Stimulated activated naive B cell treated with anti-CD40 and anti-IgM and Interleukin-4, amounts not matched to agents 10 μg/mL and 1 μg/mL and 100 μg/mL, for 72 hours (primary cell): ENCODE measurements around the gene BPHL.
A peak's percentile ranks its signal among the peaks of the same experiment; 100 is the strongest.
"Not testable (repeated sequence)": the region's sequence is repeated elsewhere in the genome, so short reads cannot be mapped to it uniquely, and the experiment has no call there.

Experiments used
- ATAC-seq, 2 donors: fragments of 150-1000 bp; cut with Tn5 transposase; replicated peaks; 2 replicates each; pipeline ENCODE4 v1.10.0; 2021; ENCODE audit warnings: moderate library complexity in 1 of 2
- DNase-seq: peaks from one replicate; pipeline ENCODE4 v3.0.0; 2021
- H3K27ac Mint-ChIP-seq: one replicate; pipeline ENCODE4 v1.8.0; 2022; ENCODE audit warnings: mild to moderate bottlenecking, mixed read lengths
- H3K27me3 Mint-ChIP-seq, 2 donors: one replicate each; pipeline ENCODE4 v1.8.0; 2022; ENCODE audit warnings: mixed read lengths in 2 of 2
- H3K36me3 Mint-ChIP-seq, 2 donors: one replicate each; pipeline ENCODE4 v1.8.0; 2022; ENCODE audit warnings: mixed read lengths in 2 of 2, mild to moderate bottlenecking in 1 of 2
- H3K4me1 Mint-ChIP-seq, 2 donors: one replicate each; pipeline ENCODE4 v1.8.0; 2022; ENCODE audit warnings: mixed read lengths in 2 of 2, mild to moderate bottlenecking in 1 of 2
- H3K4me3 Mint-ChIP-seq, 2 donors: one replicate each; pipeline ENCODE4 v1.8.0; 2022; ENCODE audit warnings: mild to moderate bottlenecking in 2 of 2, mixed read lengths in 2 of 2, moderate library complexity in 1 of 2
- H3K9me3 Mint-ChIP-seq, 2 donors: one replicate each; pipeline ENCODE4 v1.8.0; 2022; ENCODE audit warnings: mixed read lengths in 2 of 2, mild to moderate bottlenecking in 1 of 2

The BPHL gene

GRCh38 chr6:3135668-3136291 is 17.3 kb downstream of the BPHL start:
- Mint-ChIP-seq H3K4me1 (peaks cover 13 to 16% of the 10 kb centered on the region in 2 donors), H3K27me3 (no peaks in the 10 kb centered on the region), H3K27ac (no peak overlapping the region), H3K9me3 (no peaks in the 10 kb centered on the region), H3K36me3 (peaks cover 29 to 68% of the 10 kb centered on the region in 2 donors), H3K4me3 (no peak overlapping the region)
- DNase-seq (no peak), ATAC-seq (no peak)

- no peak for DNase-seq
- H3K27ac Mint-ChIP-seq, result no peak overlapping the region
- no peaks in the 10 kb centered on the region for H3K27me3 Mint-ChIP-seq
- H3K9me3 Mint-ChIP-seq, result no peaks in the 10 kb centered on the region
- peaks cover 29 to 66% of the 10 kb centered on the region in 2 donors for H3K36me3 Mint-ChIP-seq
- ATAC-seq, result no peak
- H3K4me1 Mint-ChIP-seq, result peaks cover 13 to 16% of the 10 kb centered on the region in 2 donors
- no peak overlapping the region for H3K4me3 Mint-ChIP-seq
These were observed 17.9 kb downstream of the BPHL start for GRCh38 chr6:3136292-3137011.

GRCh38 chr6:3137057-3137777 is 18.7 kb downstream of the BPHL start:
- no peak overlapping the region for H3K27ac Mint-ChIP-seq
- DNase-seq (no peak), ATAC-seq (no peak)
- no peaks in the 10 kb centered on the region for H3K27me3 Mint-ChIP-seq
- peaks cover 13 to 15% of the 10 kb centered on the region in 2 donors for H3K4me1 Mint-ChIP-seq
- no peak overlapping the region for H3K4me3 Mint-ChIP-seq
- no peaks in the 10 kb centered on the region for H3K9me3 Mint-ChIP-seq
- peaks cover 26 to 58% of the 10 kb centered on the region in 2 donors for H3K36me3 Mint-ChIP-seq

- H3K27me3 Mint-ChIP-seq, ATAC-seq, H3K9me3 Mint-ChIP-seq, DNase-seq, H3K4me3 Mint-ChIP-seq, H3K27ac Mint-ChIP-seq: not testable (repeated sequence)
- H3K36me3 Mint-ChIP-seq, result peaks cover 26 to 53% of the 10 kb centered on the region in 2 donors
- peaks cover 13% of the 10 kb centered on the region in 2 donors for H3K4me1 Mint-ChIP-seq
These were observed 19.4 kb downstream of the BPHL start for GRCh38 chr6:3137873-3138272.

GRCh38 chr6:3138341-3138740 is 19.8 kb downstream of the BPHL start:
- Mint-ChIP-seq H3K36me3 (peaks cover 25 to 54% of the 10 kb centered on the region in 2 donors), H3K9me3 (no peaks in the 10 kb centered on the region), H3K4me3 (no peak overlapping the region), H3K27ac (peak overlapping the region; percentile 33), H3K4me1 (peaks cover 13% of the 10 kb centered on the region in 2 donors), H3K27me3 (no peaks in the 10 kb centered on the region)
- ATAC-seq (no peak), DNase-seq (no peak)

GRCh38 chr6:3139090-3139903 is 20.8 kb downstream of the BPHL start:
- ATAC-seq, result peak; percentile 83 to 85
- Mint-ChIP-seq H3K4me1 (peaks cover 13% of the 10 kb centered on the region in 2 donors), H3K4me3 (peak overlapping the region; percentile 36 to 69), H3K36me3 (peaks cover 25 to 58% of the 10 kb centered on the region in 2 donors), H3K27me3 (no peaks in the 10 kb centered on the region), H3K27ac (peak overlapping the region; percentile 62), H3K9me3 (no peaks in the 10 kb centered on the region)
- peak; percentile 14 for DNase-seq

DNA sequence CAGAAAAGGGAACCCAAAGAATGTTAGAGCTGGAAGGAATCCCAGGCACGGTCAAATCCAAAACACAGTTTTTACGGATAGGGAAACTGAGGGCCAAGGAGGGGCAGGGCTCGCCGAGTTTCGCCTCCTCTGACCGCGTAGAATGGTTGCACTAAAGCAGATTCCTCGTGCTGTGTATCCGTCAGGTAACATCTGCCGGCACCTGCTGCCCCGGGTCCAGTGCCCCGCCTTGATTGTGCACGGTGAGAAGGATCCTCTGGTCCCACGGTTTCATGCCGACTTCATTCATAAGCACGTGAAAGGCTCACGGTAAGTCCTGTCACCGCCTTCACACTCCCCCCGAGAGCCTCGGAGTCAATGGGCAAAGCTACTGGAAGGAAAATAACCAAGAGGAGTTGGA is 21.7 kb downstream of the BPHL start:
- peaks cover 13 to 17% of the 10 kb centered on the region in 2 donors for H3K4me1 Mint-ChIP-seq
- no peak overlapping the region for H3K4me3 Mint-ChIP-seq
- peaks cover 0 to 5% of the 10 kb centered on the region in 2 donors for H3K27me3 Mint-ChIP-seq
- no peak overlapping the region for H3K27ac Mint-ChIP-seq
- DNase-seq (no peak), ATAC-seq (no peak)
- H3K9me3 Mint-ChIP-seq, result peaks cover 0 to 4% of the 10 kb centered on the region in 2 donors
- H3K36me3 Mint-ChIP-seq, result peaks cover 32 to 60% of the 10 kb centered on the region in 2 donors

DNA sequence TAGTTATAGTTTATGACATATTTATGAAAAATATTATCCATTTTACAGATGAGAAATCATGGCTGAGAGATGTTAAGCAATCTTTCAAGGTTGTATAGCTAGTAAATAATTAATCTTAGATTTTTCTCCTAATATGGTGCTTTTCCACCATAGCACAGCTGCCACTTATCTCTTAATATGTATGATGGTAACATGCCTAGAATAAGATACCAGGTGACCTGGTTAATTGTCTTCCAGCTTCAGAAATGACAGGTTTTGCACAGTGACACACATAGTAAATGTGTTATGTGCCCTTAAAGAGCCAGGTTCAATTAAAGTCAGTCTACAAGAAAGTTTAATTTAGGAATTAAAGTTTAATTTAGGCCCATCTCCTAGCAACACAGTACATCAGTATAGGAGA is 24.0 kb downstream of the BPHL start:
- Mint-ChIP-seq H3K36me3 (peaks cover 27 to 53% of the 10 kb centered on the region in 2 donors), H3K9me3 (peaks cover 2 to 4% of the 10 kb centered on the region in 2 donors), H3K4me3 (no peak overlapping the region), H3K4me1 (peaks cover 13 to 16% of the 10 kb centered on the region in 2 donors), H3K27me3 (peaks cover 0 to 5% of the 10 kb centered on the region in 2 donors), H3K27ac (no peak overlapping the region)
- no peak for ATAC-seq
- DNase-seq, result no peak

- Mint-ChIP-seq H3K9me3 (peaks cover 3 to 4% of the 10 kb centered on the region in 2 donors), H3K4me3 (no peak overlapping the region), H3K4me1 (peaks cover 13 to 16% of the 10 kb centered on the region in 2 donors), H3K27ac (no peak overlapping the region), H3K27me3 (peaks cover 0 to 5% of the 10 kb centered on the region in 2 donors), H3K36me3 (peaks cover 31 to 54% of the 10 kb centered on the region in 2 donors)
- DNase-seq, result no peak
- no peak for ATAC-seq
These were observed 24.6 kb downstream of the BPHL start for GRCh38 chr6:3143158-3143557.

GRCh38 chr6:3144571-3144970 is 26.1 kb downstream of the BPHL start:
- Mint-ChIP-seq H3K4me3 (no peak overlapping the region), H3K27ac (no peak overlapping the region), H3K36me3 (peaks cover 30 to 50% of the 10 kb centered on the region in 2 donors), H3K9me3 (peaks cover 3 to 4% of the 10 kb centered on the region in 2 donors), H3K4me1 (peaks cover 3 to 7% of the 10 kb centered on the region in 2 donors), H3K27me3 (peaks cover 0 to 5% of the 10 kb centered on the region in 2 donors)
- DNase-seq (no peak), ATAC-seq (no peak)

GRCh38 chr6:3147914-3148757 is 29.6 kb downstream of the BPHL start:
- H3K4me1 Mint-ChIP-seq, result peaks cover 0 to 4% of the 10 kb centered on the region in 2 donors
- no peak overlapping the region for H3K4me3 Mint-ChIP-seq
- DNase-seq (no peak), ATAC-seq (no peak)
- H3K9me3 Mint-ChIP-seq, result peaks cover 3 to 4% of the 10 kb centered on the region in 2 donors
- no peak overlapping the region for H3K27ac Mint-ChIP-seq
- H3K27me3 Mint-ChIP-seq, result peaks cover 0 to 5% of the 10 kb centered on the region in 2 donors
- H3K36me3 Mint-ChIP-seq, result peaks cover 22 to 45% of the 10 kb centered on the region in 2 donors

- Mint-ChIP-seq H3K4me1 (peaks cover 5 to 9% of the 10 kb centered on the region in 2 donors), H3K27me3 (peaks cover 6 to 8% of the 10 kb centered on the region in 2 donors), H3K4me3 (no peak overlapping the region), H3K9me3 (peaks cover 0 to 3% of the 10 kb centered on the region in 2 donors), H3K27ac (no peak overlapping the region), H3K36me3 (peaks cover 8 to 38% of the 10 kb centered on the region in 2 donors)
- no peak for ATAC-seq
- no peak for DNase-seq
These were observed 33.2 kb downstream of the BPHL start for GRCh38 chr6:3151691-3152090.

- no peak overlapping the region for H3K4me3 Mint-ChIP-seq
- H3K27me3 Mint-ChIP-seq, result peaks cover 6 to 8% of the 10 kb centered on the region in 2 donors
- ATAC-seq (no peak), DNase-seq (no peak)
- H3K4me1 Mint-ChIP-seq, result peaks cover 8 to 10% of the 10 kb centered on the region in 2 donors
- peaks cover 4 to 31% of the 10 kb centered on the region in 2 donors for H3K36me3 Mint-ChIP-seq
- no peaks in the 10 kb centered on the region for H3K9me3 Mint-ChIP-seq
- H3K27ac Mint-ChIP-seq, result no peak overlapping the region
These were observed 34.2 kb downstream of the BPHL start for GRCh38 chr6:3152689-3153088.
